HepG2 (cell line): ENCODE measurements around the gene HTR2A. TPM values are rescaled to one million over a fixed set of nuclear protein-coding genes. Genes with fewer than 3 reads are reported as not detected.

Experiments
- ATAC-seq: fragments of 200-7000 bp; cut with Tn5 transposase; 3 replicates; pipeline ENCODE4 v1.9.1; 2020; ENCODE audit warnings: mild to moderate bottlenecking, moderate library complexity
- BruUV-seq: library from RNA; stranded (reverse); fragments of 400-500 nt; replicated peaks from 2 replicates; lab custom pipeline; 2021; lab: Mats Ljungman, UMichigan
- CTCF ChIA-PET: fragments of 300-600 bp; formaldehyde crosslinking; extraction: SDS; loops from one replicate; lab custom pipeline; 2021; ENCODE audit warnings: low total read pairs, inconsistent platforms, low intra/inter-chr PET ratio; lab: Yijun Ruan, JAX
- POLR2A ChIA-PET: fragments of 350-600 bp; sonication (Branson Sonifier 250); formaldehyde crosslinking; loops from one replicate; lab custom pipeline; 2020; ENCODE audit warnings: antibody characterized with exemption, inconsistent platforms; lab: Yijun Ruan, JAX
- DNase-seq: peaks from one replicate; pipeline ENCODE4 v3.0.0-alpha.2; 2015; ENCODE audit warnings: low spot score
- FAIRE-seq: peaks from 3 replicates; lab custom pipeline; 2011; peaks lifted over from hg19 to GRCh38; lab: Jason Lieb, UNC
- H2AFZ ChIP-seq: one replicate; pipeline ENCODE4 v1.6.1; 2011; ENCODE audit warnings: low read length, inconsistent platforms
- H3K27ac ChIP-seq: fragments of 300-600 bp; 3 replicates; pipeline ENCODE4 v1.8.0; 2011; ENCODE audit warnings: mixed run types, mild to moderate bottlenecking, mixed read lengths, low read length, inconsistent platforms; ENCODE audit not compliant: insufficient read depth; ENCODE audit errors: extremely low read length
- H3K27me3 ChIP-seq, 2 experiments: fragments of 200-600 bp in 1 of 2; 2 replicates in 1 of 2; 3 replicates in 1 of 2; pipeline versions ENCODE4 v1.6.0 to v1.8.0; 2011; ENCODE audit warnings: low read length in 2 of 2, mild to moderate bottlenecking in 2 of 2, moderate library complexity in 2 of 2, inconsistent platforms in 1 of 2; ENCODE audit not compliant: insufficient read depth in 2 of 2, control insufficient read depth in 1 of 2
- H3K36me3 ChIP-seq, 2 experiments: fragments of 200-600 bp in 1 of 2; replicated peaks in 1 of 2; 2 replicates in 1 of 2; 3 replicates in 1 of 2; pipeline versions ENCODE4 v1.5.1 to v1.8.0; 2011; ENCODE audit warnings: low read length in 2 of 2, inconsistent platforms in 1 of 2; ENCODE audit not compliant: insufficient read depth in 2 of 2, control insufficient read depth in 1 of 2
- H3K4me1 ChIP-seq: 2 replicates; pipeline ENCODE4 v1.5.1; 2012; ENCODE audit warnings: low read length, inconsistent platforms; ENCODE audit not compliant: insufficient read depth
- H3K4me2 ChIP-seq: 2 replicates; pipeline ENCODE4 v1.6.0; 2011; ENCODE audit warnings: low read depth, low read length, inconsistent platforms
- H3K4me3 ChIP-seq, 3 experiments: fragments of 200-600 bp in 1 of 3; sonication (generic), shearing (Covaris generic) in 1 of 3; replicated peaks in 1 of 3; 2 replicates each; pipeline ENCODE4 v1.5.1; 2011 to 2016; ENCODE audit warnings: low read length in 3 of 3, inconsistent platforms in 2 of 3, low read depth in 2 of 3, mild to moderate bottlenecking in 2 of 3, control low read depth in 1 of 3, mixed read lengths in 1 of 3; ENCODE audit not compliant: insufficient read depth in 1 of 3
- H3K79me2 ChIP-seq: one replicate; pipeline ENCODE4 v1.6.1; 2011; ENCODE audit warnings: low read length, inconsistent platforms; ENCODE audit not compliant: insufficient read depth
- H3K9ac ChIP-seq: 2 replicates; pipeline ENCODE4 v1.6.0; 2011; ENCODE audit warnings: mild to moderate bottlenecking, low read depth, low read length, inconsistent platforms; ENCODE audit not compliant: insufficient read depth
- H3K9me3 ChIP-seq: 2 replicates; pipeline ENCODE4 v1.5.1; 2012; ENCODE audit warnings: mild to moderate bottlenecking, low read length
- H4K20me1 ChIP-seq: 2 replicates; pipeline ENCODE4 v1.6.0; 2011; ENCODE audit warnings: inconsistent platforms, mild to moderate bottlenecking, low read length, moderate library complexity; ENCODE audit not compliant: insufficient read depth
- AFF4 ChIP-seq: sonication (generic); formaldehyde crosslinking; IDR thresholded peaks from 2 replicates; pipeline ENCODE4 v1.4.0; 2020; ENCODE audit warnings: missing genetic modification reagents
- ATF5 ChIP-seq: sonication (generic); formaldehyde crosslinking; IDR thresholded peaks from 2 replicates; pipeline ENCODE4 v1.4.0; 2020; ENCODE audit warnings: mild to moderate bottlenecking, low read depth, missing genetic modification reagents
- CBFB ChIP-seq: sonication (generic); formaldehyde crosslinking; IDR thresholded peaks from 2 replicates; pipeline ENCODE4 v1.4.0; 2020; ENCODE audit warnings: missing genetic modification reagents
- CEBPB ChIP-seq: IDR thresholded peaks from 2 replicates; pipeline ENCODE4 v1.6.1; 2011; ENCODE audit warnings: low read depth, low read length, improper control_type of control experiment, borderline replicate concordance
- CHCHD3 ChIP-seq: sonication (generic); formaldehyde crosslinking; IDR thresholded peaks from 2 replicates; pipeline ENCODE4 v1.8.0; 2022; ENCODE audit warnings: mild to moderate bottlenecking, missing genetic modification reagents, moderate library complexity
- CHD2 ChIP-seq: IDR thresholded peaks from 2 replicates; pipeline ENCODE4 v1.6.1; 2011; ENCODE audit warnings: low read depth, low read length, improper control_type of control experiment
- PBX2 ChIP-seq: IDR thresholded peaks from 2 replicates; pipeline ENCODE4 v1.6.1; 2016; ENCODE audit warnings: control low read depth
- ZKSCAN5 ChIP-seq: sonication (generic); formaldehyde crosslinking; IDR thresholded peaks from 2 replicates; pipeline ENCODE4 v1.5.1; 2020; ENCODE audit warnings: mild to moderate bottlenecking, missing genetic modification reagents
- ZNF30 ChIP-seq: sonication (generic); formaldehyde crosslinking; IDR thresholded peaks from 2 replicates; pipeline ENCODE4 v1.5.0; 2020; ENCODE audit warnings: mild to moderate bottlenecking, missing genetic modification reagents
- ZNF367 ChIP-seq: sonication (generic); formaldehyde crosslinking; IDR thresholded peaks from 2 replicates; pipeline ENCODE4 v1.4.0; 2020; ENCODE audit warnings: missing genetic modification reagents, borderline replicate concordance
- ZNF550 ChIP-seq: sonication (generic); formaldehyde crosslinking; IDR thresholded peaks from 2 replicates; pipeline ENCODE4 v1.4.0; 2020; ENCODE audit warnings: mild to moderate bottlenecking, missing genetic modification reagents, borderline replicate concordance
- ZNF776 ChIP-seq: sonication (generic); formaldehyde crosslinking; IDR thresholded peaks from 2 replicates; pipeline ENCODE4 v1.4.0; 2020; ENCODE audit warnings: mild to moderate bottlenecking, missing genetic modification reagents
- ZUFSP ChIP-seq: sonication (generic); formaldehyde crosslinking; IDR thresholded peaks from 2 replicates; pipeline ENCODE4 v1.9.0; 2021; ENCODE audit warnings: missing genetic modification reagents, mild to moderate bottlenecking, borderline replicate concordance
- ZXDC ChIP-seq: sonication (generic); formaldehyde crosslinking; IDR thresholded peaks from 2 replicates; pipeline ENCODE4 v1.5.0; 2020; ENCODE audit warnings: mild to moderate bottlenecking, missing genetic modification reagents
- WGBS: methylation state at CpG from one replicate; pipeline ENCODE4 v1.1.6; 2017; ENCODE audit warnings: low lambda C conversion rate; 5-methylcytosine and 5-hydroxymethylcytosine counted together
- in situ Hi-C: cut with HindIII; loops from 2 replicates; pipeline ENCODE4 v1.10.0; 2017; ENCODE audit warnings: low pct_unique_long_range_greater_than_20kb; ENCODE audit not compliant: extremely low pct_ligation_motif_present
- intact Hi-C: fragments of 100-400 bp; cut with micrococcal nuclease; formaldehyde crosslinking; loops from one replicate; pipeline ENCODE4 v1.10.0; 2022; ENCODE audit not compliant: unreplicated experiment
- polyA plus RNA-seq, 8 experiments: library from polyadenylated mRNA; depleted of rRNA in 3 of 8; stranded (reverse) in 7 of 8; unstranded in 1 of 8; fragments of >200 nt; fragmentation: Illumina TruSeq in 4 of 8; extraction: Trizol in 4 of 8; gene quantifications; 2 replicates each; pipeline versions ENCODE4 v1.2.1 to v1.2.3, GENCODE V29; 2011 to 2016; ENCODE audit warnings: low read depth in 4 of 8, missing spikeins in 1 of 8, mixed read lengths in 1 of 8; ENCODE audit not compliant: insufficient read depth in 1 of 8
- total RNA-seq, 5 experiments: library from RNA; depleted of rRNA; stranded (reverse); fragments of >200 nt; fragmentation: Illumina TruSeq; extraction: Trizol; gene quantifications; 2 replicates each; pipeline ENCODE4 v1.2.3, GENCODE V29; 2016; ENCODE audit warnings: low read depth in 1 of 5

HTR2A gene
- total and polyA plus RNA-seq, 2 of the 13 experiments (the other 11 are each of a cell fraction or from before 2014, with no cell fraction given): not detected

- no peak for TF ChIP-seq CHCHD3 (CRISPR knock-in tag)
- TF ChIP-seq AFF4 (CRISPR knock-in tag): no peak
- TF ChIP-seq CHD2: no peak
- TF ChIP-seq ZKSCAN5: no peak
Measured at GRCh38 chr13:46783504-46783903, 113.3 kb downstream of the HTR2A start (continued).

GRCh38 chr13:46782691-46783090 is 114.2 kb downstream of the HTR2A start:
- no TSS peak for BruUV-seq
- WGBS: 96% methylated on average over 2 of the region's 2 CpGs
- FAIRE-seq: no peak
- TF ChIP-seq ZNF550 (CRISPR knock-in tag) (no peak), ZNF776 (CRISPR knock-in tag) (no peak), ZNF367 (no peak), CBFB (CRISPR knock-in tag) (no peak), ZUFSP (CRISPR knock-in tag) (no peak), CEBPB (no peak), ATF5 (CRISPR knock-in tag) (no peak), PBX2 (CRISPR knock-in tag) (no peak), ZXDC (CRISPR knock-in tag) (no peak), ZNF30 (CRISPR knock-in tag) (no peak)

More at GRCh38 chr13:46782691-46783090, 114.2 kb downstream of the HTR2A start:
- H3K36me3 ChIP-seq: peaks cover 5 to 77% of the 10 kb centered on the region in 2 experiments
- no peak overlapping the region for H3K4me2 ChIP-seq
- ATAC-seq: no peak
- in situ Hi-C loops (no loop called here), intact Hi-C loops (no loop called here)
- no peaks in the 10 kb centered on the region; a peak in 1 of 5 replicates for H3K27me3 ChIP-seq
- no peak overlapping the region for H3K4me3 ChIP-seq
- no peaks in the 10 kb centered on the region; the same call in 1 of the 2 replicates for H4K20me1 ChIP-seq
- DNase-seq: no peak
- no peaks in the 10 kb centered on the region for H3K79me2 ChIP-seq
- ChIA-PET POLR2A (no interaction called here), CTCF (no interaction called here)
- no peaks in the 10 kb centered on the region for H3K4me1 ChIP-seq
- H3K9ac ChIP-seq: no peak overlapping the region
- no peak overlapping the region for H3K27ac ChIP-seq
- no peak overlapping the region for H2AFZ ChIP-seq
- no peaks in the 10 kb centered on the region for H3K9me3 ChIP-seq
